ENCODE measurements around the gene GRAMD1B. TPM values are rescaled to one million over a fixed set of nuclear protein-coding genes. Genes with fewer than 3 reads are reported as not detected.
"Not testable (repeated sequence)": the region's sequence is repeated elsewhere in the genome, so short reads cannot be mapped to it uniquely, and the experiment has no call there.

Gene GRAMD1B
- polyA plus RNA-seq, 3 donors: 11.9 to 15.3 (median 12.8) TPM

DNA sequence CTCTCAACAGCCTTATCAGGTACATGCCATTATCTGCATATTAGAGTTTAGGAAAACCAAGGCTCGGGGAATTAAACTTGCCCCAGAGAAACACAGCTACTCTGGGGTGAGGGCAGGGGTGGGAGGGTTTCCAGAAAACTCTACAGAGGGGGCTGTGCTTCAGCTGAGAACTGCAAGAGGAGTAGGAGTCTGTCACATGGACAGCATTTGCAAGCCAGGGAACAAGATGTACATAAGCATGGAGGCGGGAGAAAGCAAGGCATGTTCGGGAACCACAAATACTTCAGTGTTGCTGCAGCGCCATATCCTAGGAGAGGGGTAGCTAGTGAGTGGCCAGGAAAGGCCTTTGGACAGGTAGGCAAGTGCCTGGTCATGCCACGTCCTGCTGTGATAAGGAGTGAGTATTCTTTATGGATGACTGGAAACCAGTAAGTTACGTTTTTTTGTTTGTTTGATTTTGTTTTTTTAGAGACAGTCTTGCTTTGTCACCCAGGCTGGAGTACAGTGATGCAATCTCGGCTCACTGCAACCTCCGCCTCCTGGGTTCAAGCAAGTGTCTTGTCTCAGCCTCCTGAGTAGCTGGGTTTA lies 57.2 kb downstream of the GRAMD1B start:
- DNase-seq (ENCODE audit: extremely low read depth in 1 of 11, low read depth in 9 of 11, low spot score in 4 of 11): no peak

DNA sequence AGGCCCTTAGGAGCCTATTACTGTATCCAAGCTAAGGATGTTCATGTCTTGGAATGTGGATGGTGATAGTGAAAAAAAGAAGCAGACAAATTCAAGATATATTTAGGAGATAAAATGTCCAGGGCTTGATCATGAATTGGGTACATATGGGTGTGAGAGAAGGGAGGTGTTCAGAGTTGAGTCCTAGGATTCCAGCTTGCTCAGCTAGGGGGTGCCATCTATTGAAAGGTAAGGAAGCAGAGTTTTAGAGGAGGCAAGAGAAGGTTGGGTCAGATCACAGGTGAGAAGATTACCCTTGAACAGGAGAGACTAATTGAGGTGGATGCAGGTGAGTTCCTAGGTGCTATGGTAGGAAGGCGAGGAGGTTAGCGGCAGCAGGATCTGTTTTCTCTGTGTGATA lies 60.5 kb downstream of the GRAMD1B start:
- DNase-seq (ENCODE audit: extremely low read depth in 1 of 11, low read depth in 9 of 11, low spot score in 4 of 11): no peak

DNA sequence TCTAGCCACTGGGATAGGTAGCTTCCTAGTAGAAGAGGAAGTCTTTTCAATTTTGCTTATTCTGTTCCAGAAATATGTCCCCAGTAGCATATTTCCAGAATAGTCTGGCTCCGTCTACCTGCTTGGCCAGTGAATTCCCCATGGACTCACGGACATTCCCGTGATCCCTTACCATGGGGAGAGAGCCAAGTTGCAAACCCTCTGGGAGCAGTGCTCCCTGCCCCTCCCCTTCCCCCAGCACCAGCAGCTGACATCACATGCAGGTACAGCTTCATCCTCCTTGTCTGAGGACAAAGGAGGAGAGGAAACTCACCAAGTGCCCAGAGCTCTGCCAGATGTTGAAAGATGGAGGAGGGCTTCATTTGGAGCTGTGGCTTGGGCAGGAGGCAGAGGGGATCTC lies 61.2 kb downstream of the GRAMD1B start:
- DNase-seq (ENCODE audit: extremely low read depth in 1 of 11, low read depth in 9 of 11, low spot score in 4 of 11): no peak

DNA sequence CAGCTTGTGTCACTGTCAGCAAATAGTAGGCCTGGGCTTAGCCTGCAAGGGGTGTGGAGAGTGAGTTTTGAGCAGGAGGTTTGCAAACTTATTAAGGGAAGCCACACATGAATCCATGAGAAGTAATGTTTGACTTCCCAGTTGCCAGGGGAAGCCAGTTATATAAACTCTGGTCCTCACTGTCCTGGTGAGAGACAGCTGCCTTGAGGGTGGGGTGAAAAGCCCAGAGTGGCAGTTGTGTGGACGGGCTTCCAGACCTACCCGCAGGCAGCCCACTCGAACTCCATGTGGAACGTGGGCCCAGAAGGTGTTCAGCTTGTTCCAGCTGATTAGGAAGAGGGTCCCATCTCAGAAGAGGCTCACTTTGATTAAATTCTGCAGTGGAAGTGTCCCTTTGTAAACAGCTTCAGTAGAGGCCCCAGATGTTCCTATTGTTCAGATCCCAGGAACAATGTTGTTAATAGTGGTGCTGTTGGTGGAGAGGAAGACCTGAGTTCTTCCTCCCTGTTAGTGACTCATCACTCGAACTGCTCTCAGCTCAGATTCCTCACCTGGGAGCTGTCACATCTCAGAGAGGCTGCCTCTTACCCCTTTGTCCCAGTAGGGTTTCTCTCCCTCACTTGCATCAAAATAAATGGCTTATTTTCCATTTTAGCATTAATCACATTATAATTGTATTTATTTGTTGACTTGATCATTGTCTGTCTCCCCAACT lies 63.4 kb downstream of the GRAMD1B start:
- no peak for DNase-seq (ENCODE audit: extremely low read depth in 1 of 11, low read depth in 9 of 11, low spot score in 4 of 11)

GRCh38 chr11:123494195-123495050 lies 64.4 kb downstream of the GRAMD1B start:
- DNase-seq (ENCODE audit: extremely low read depth in 1 of 11, low read depth in 9 of 11, low spot score in 4 of 11): no peak

DNA sequence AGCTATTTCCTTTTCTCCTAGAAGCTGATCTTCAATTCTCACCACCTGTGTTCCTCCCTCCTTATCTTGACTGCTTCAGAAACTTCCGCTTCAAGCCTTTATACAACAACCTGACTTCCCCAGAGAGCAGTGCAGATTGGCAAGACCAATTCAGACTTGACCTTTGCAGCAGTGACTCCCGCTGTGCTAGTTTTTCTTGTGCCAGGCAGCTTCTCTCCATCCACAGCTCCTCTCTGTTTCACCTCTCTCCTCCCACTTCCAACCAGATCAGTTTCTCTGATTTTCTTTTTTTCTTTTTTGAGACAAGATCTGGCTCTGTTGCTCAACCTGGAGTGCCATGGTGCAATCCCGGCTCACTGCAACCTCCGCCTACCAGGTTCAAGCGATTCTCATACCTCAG lies 74.3 kb downstream of the GRAMD1B start:
- DNase-seq (ENCODE audit: extremely low read depth in 1 of 11, low read depth in 9 of 11, low spot score in 4 of 11): no peak

GRCh38 chr11:123505546-123506299 lies 75.7 kb downstream of the GRAMD1B start:
- DNase-seq (ENCODE audit: extremely low read depth in 1 of 11, low read depth in 9 of 11, low spot score in 4 of 11): peak in 3 of 11 donors; percentile 5 to 43 (median 37)

- no peak for DNase-seq (ENCODE audit: extremely low read depth in 1 of 11, low read depth in 9 of 11, low spot score in 4 of 11)
Observed at GRCh38 chr11:123507043-123507442, 77.0 kb downstream of the GRAMD1B start.

GRCh38 chr11:123509737-123510578 lies 79.9 kb downstream of the GRAMD1B start:
- peak in 8 of 11 donors; percentile 46 to 75 (median 52) for DNase-seq (ENCODE audit: extremely low read depth in 1 of 11, low read depth in 9 of 11, low spot score in 4 of 11)

- DNase-seq (ENCODE audit: extremely low read depth in 1 of 11, low read depth in 9 of 11, low spot score in 4 of 11): no peak
Observed at GRCh38 chr11:123510579-123510905, 80.5 kb downstream of the GRAMD1B start.

DNA sequence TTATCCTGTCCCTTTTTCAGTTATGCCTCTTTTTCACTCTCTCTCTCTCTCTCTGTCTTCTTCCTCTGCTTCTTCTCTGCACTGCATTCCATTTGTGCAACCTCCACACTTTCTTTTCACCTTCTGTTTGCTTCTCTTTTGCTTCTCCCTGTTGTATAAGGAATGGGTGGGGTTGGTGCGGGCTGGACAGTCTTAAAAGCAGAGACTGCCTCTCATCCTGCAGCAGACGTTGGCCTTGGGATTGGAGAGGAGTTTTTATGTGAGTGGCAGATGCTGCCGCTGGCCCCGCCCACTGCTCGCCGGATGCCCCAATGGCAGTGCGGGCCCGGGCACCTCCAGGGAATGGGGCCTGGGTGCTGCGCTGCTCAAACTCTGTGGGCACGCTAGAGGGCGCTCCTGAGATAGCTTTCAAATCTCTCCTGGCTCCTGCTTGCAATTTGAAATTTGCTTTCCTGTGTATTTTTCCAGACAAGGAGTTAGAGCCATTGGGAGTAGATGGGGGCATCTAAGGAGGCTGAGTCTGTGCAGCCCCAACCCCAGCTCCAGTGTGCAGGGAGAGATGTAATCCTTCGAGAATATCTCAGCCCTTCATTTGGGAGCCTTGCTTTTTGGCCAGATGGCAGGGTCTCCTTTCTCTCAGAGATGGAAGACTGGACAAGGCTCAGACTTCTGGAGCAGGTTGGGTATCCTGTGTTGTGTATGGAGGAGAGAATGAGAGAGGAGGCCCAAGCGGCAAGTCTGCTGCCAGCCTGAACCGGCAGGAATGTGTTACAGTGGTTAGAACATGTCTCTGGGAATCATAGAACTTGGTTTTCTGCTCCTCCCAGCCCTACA lies 81.2 kb downstream of the GRAMD1B start:
- peak in 10 of 11 donors; percentile 70 to 86 (median 80) for DNase-seq (ENCODE audit: extremely low read depth in 1 of 11, low read depth in 9 of 11, low spot score in 4 of 11)

GRCh38 chr11:123513309-123513708 lies 83.2 kb downstream of the GRAMD1B start:
- DNase-seq (ENCODE audit: extremely low read depth in 1 of 11, low read depth in 9 of 11, low spot score in 4 of 11): not testable (repeated sequence)

GRCh38 chr11:123516238-123516637 lies 86.2 kb downstream of the GRAMD1B start:
- DNase-seq (ENCODE audit: extremely low read depth in 1 of 11, low read depth in 9 of 11, low spot score in 4 of 11): no peak

GRCh38 chr11:123517559-123518364 lies 87.7 kb downstream of the GRAMD1B start:
- DNase-seq (ENCODE audit: extremely low read depth in 1 of 11, low read depth in 9 of 11, low spot score in 4 of 11): no peak

- no peak for DNase-seq (ENCODE audit: extremely low read depth in 1 of 11, low read depth in 9 of 11, low spot score in 4 of 11)
Observed at GRCh38 chr11:123518496-123519054, 88.5 kb downstream of the GRAMD1B start.

GRCh38 chr11:123519055-123519796 lies 89.2 kb downstream of the GRAMD1B start:
- DNase-seq (ENCODE audit: extremely low read depth in 1 of 11, low read depth in 9 of 11, low spot score in 4 of 11): peak in 1 of 11 donors; percentile 19

All from renal cortex interstitium (tissue), 11 donors.